Hepatocyte (in vitro differentiated cells): ENCODE data around the gene STK17A. TPM values are rescaled to one million over a fixed set of nuclear protein-coding genes. Genes with fewer than 3 reads are reported as not detected.
"Not testable (repeated sequence)": the region's sequence is repeated elsewhere in the genome, so short reads cannot be mapped to it uniquely, and the experiment has no call there.

Source experiments
- DNase-seq: peaks from one replicate; pipeline ENCODE4 v3.0.0-alpha.2; 2016; ENCODE audit warnings: low spot score
- H2AFZ ChIP-seq: fragments of 200-600 bp; sonication (generic); 2 replicates; pipeline ENCODE4 v1.6.0; 2016; ENCODE audit warnings: antibody characterized with exemption, mild to moderate bottlenecking
- H3K27ac ChIP-seq: fragments of 200-600 bp; sonication (generic); 2 replicates; pipeline ENCODE4 v1.5.1; 2016; ENCODE audit warnings: mild to moderate bottlenecking
- H3K27me3 ChIP-seq: fragments of 200-600 bp; sonication (generic); 2 replicates; pipeline ENCODE4 v1.6.1; 2016
- H3K36me3 ChIP-seq: fragments of 200-600 bp; sonication (generic); replicated peaks from 2 replicates; pipeline ENCODE4 v1.5.1; 2016; ENCODE audit warnings: low read depth; ENCODE audit not compliant: insufficient read depth
- H3K4me1 ChIP-seq: fragments of 200-600 bp; sonication (generic); 2 replicates; pipeline ENCODE4 v1.5.1; 2016; ENCODE audit warnings: mild to moderate bottlenecking, moderate library complexity; ENCODE audit not compliant: insufficient read depth
- H3K4me2 ChIP-seq: fragments of 200-600 bp; sonication (generic); 2 replicates; pipeline ENCODE4 v1.6.0; 2016
- H3K4me3 ChIP-seq: fragments of 200-600 bp; sonication (generic); 2 replicates; pipeline ENCODE4 v1.5.1; 2016; ENCODE audit warnings: mild to moderate bottlenecking
- H3K79me2 ChIP-seq: fragments of 200-600 bp; sonication (generic); 2 replicates; pipeline ENCODE4 v1.6.0; 2017; ENCODE audit warnings: mild to moderate bottlenecking
- H3K9me2 ChIP-seq: fragments of 200-600 bp; sonication (generic); replicated peaks from 2 replicates; pipeline ENCODE4 v1.6.0; 2017; ENCODE audit warnings: mild to moderate bottlenecking; ENCODE audit not compliant: insufficient read depth
- H3K9me3 ChIP-seq: fragments of 200-600 bp; sonication (generic); 2 replicates; pipeline ENCODE4 v1.5.1; 2016; ENCODE audit warnings: low read depth, mild to moderate bottlenecking
- H4K20me1 ChIP-seq: fragments of 200-600 bp; sonication (generic); 2 replicates; pipeline ENCODE4 v1.6.0; 2016; ENCODE audit warnings: mild to moderate bottlenecking; ENCODE audit not compliant: insufficient read depth, poor library complexity, severe bottlenecking
- CTCF ChIP-seq: fragments of 200-600 bp; sonication (generic); IDR thresholded peaks from 2 replicates; pipeline ENCODE4 v1.5.1; 2016; ENCODE audit warnings: antibody characterized with exemption, mild to moderate bottlenecking; ENCODE audit not compliant: poor library complexity
- EZH2 ChIP-seq: fragments of 200-600 bp; sonication (generic); IDR thresholded peaks from 2 replicates; pipeline ENCODE4 v1.6.1; 2016; ENCODE audit warnings: antibody characterized with exemption, mild to moderate bottlenecking, borderline replicate concordance
- EZH2phosphoT487 ChIP-seq: fragments of 200-600 bp; sonication (generic); IDR thresholded peaks from one replicate; pipeline ENCODE4 v1.6.1; 2018; ENCODE audit warnings: antibody characterized with exemption, mild to moderate bottlenecking, low read depth, moderate library complexity; ENCODE audit not compliant: unreplicated experiment, severe bottlenecking
- WGBS: methylation state at CpG from one replicate; pipeline ENCODE4 v1.1.6; 2016; ENCODE audit warnings: low lambda C conversion rate; ENCODE audit errors: missing lambda C conversion rate; 5-methylcytosine and 5-hydroxymethylcytosine counted together
- polyA plus RNA-seq: library from polyadenylated mRNA; unstranded; fragments of >200 nt; fragmentation: Nextera tagmentation; extraction: Ambion mirVana; gene quantifications from 2 replicates; pipeline ENCODE4 v1.2.1, GENCODE V29; 2016
- total RNA-seq: library from RNA; depleted of rRNA; stranded (reverse); fragments of >200 nt; gene quantifications from 2 replicates; pipeline ENCODE4 v1.2.3, GENCODE V29; 2014

The STK17A gene
- total and polyA plus RNA-seq, 2 experiments from 2014 or later = 21.1 to 23.6 TPM

- Histone ChIP-seq H4K20me1 (no peaks in the 10 kb centered on the region), H3K9me2 (no peaks in the 10 kb centered on the region), H3K4me2 (no peak overlapping the region), H3K27me3 (no peaks in the 10 kb centered on the region), H3K36me3 (peaks cover 4% of the 10 kb centered on the region), H3K4me3 (no peak overlapping the region), H3K79me2 (peaks cover 67% of the 10 kb centered on the region), H3K4me1 (no peaks in the 10 kb centered on the region), H3K27ac (no peak overlapping the region), H3K9me3 (no peaks in the 10 kb centered on the region), H2AFZ (no peak overlapping the region)
- TF ChIP-seq CTCF = no peak
- TF ChIP-seq EZH2 = no peak
- no peak for TF ChIP-seq EZH2phosphoT487
- no peak for DNase-seq
- WGBS = 92% methylated on average over 2 of the region's 2 CpGs
Observed at GRCh38 chr7:43594020-43594419, 11.1 kb downstream of the STK17A start.

GRCh38 chr7:43596426-43596825 lies 13.5 kb downstream of the STK17A start:
- H3K36me3 ChIP-seq, H3K27me3 ChIP-seq, DNase-seq, H3K9me2 ChIP-seq, H3K4me2 ChIP-seq, H2AFZ ChIP-seq, H3K9me3 ChIP-seq, H3K27ac ChIP-seq, H3K4me3 ChIP-seq, H3K4me1 ChIP-seq, H4K20me1 ChIP-seq: not testable (repeated sequence)
- peaks cover 45% of the 10 kb centered on the region for H3K79me2 ChIP-seq
- WGBS = 75% methylated on average over 5 of the region's 5 CpGs

GRCh38 chr7:43600056-43600455 lies 17.1 kb downstream of the STK17A start:
- Histone ChIP-seq H3K4me3 (no peak overlapping the region), H3K4me1 (no peaks in the 10 kb centered on the region), H3K27me3 (no peaks in the 10 kb centered on the region), H3K79me2 (peaks cover 21% of the 10 kb centered on the region), H3K36me3 (peaks cover 4% of the 10 kb centered on the region), H3K27ac (no peak overlapping the region), H2AFZ (no peak overlapping the region), H3K9me2 (no peaks in the 10 kb centered on the region), H3K9me3 (no peaks in the 10 kb centered on the region), H3K4me2 (no peak overlapping the region), H4K20me1 (no peaks in the 10 kb centered on the region)
- DNase-seq = no peak
- 100% methylated on average over 3 of the region's 3 CpGs for WGBS
- no peak for TF ChIP-seq CTCF
- TF ChIP-seq EZH2phosphoT487 = no peak
- TF ChIP-seq EZH2 = no peak

- H3K79me2 ChIP-seq = peaks cover 12% of the 10 kb centered on the region
- H3K4me3 ChIP-seq = no peak overlapping the region
- no peak overlapping the region for H3K4me2 ChIP-seq
- H3K36me3 ChIP-seq = peaks cover 4% of the 10 kb centered on the region
- DNase-seq = no peak
- no peaks in the 10 kb centered on the region for H3K27me3 ChIP-seq
- H2AFZ ChIP-seq = no peak overlapping the region
- TF ChIP-seq EZH2phosphoT487 (no peak), EZH2 (no peak), CTCF (no peak)
- H3K27ac ChIP-seq = no peak overlapping the region
- H3K9me3 ChIP-seq = no peaks in the 10 kb centered on the region
- H4K20me1 ChIP-seq = no peaks in the 10 kb centered on the region
- 95% methylated on average over 1 of the region's 1 CpG for WGBS
- no peaks in the 10 kb centered on the region for H3K4me1 ChIP-seq
- no peaks in the 10 kb centered on the region for H3K9me2 ChIP-seq
Observed at GRCh38 chr7:43602256-43602655, 19.3 kb downstream of the STK17A start.
